Panc1 (cell line): ENCODE data around the gene TPSG1. TPM values are rescaled to one million over a fixed set of nuclear protein-coding genes. Genes with fewer than 3 reads are reported as not detected.

Source experiments
- ATAC-seq: fragments of 200-7000 bp; cut with Tn5 transposase; 2 replicates; pipeline ENCODE4 v1.9.1; 2020; ENCODE audit warnings: mild to moderate bottlenecking, moderate library complexity
- BruUV-seq: library from RNA; stranded (reverse); fragments of 400-500 nt; replicated peaks from 2 replicates; lab custom pipeline; 2021; lab: Mats Ljungman, UMichigan
- CTCF ChIA-PET: fragments of 300-600 bp; sonication (Branson Sonifier 250); formaldehyde crosslinking; loops from one replicate; lab custom pipeline; 2022; ENCODE audit warnings: antibody characterized with exemption; lab: Charles Lee
- POLR2A ChIA-PET: fragments of 300-600 bp; sonication (Branson Sonifier 250); formaldehyde crosslinking; loops from one replicate; lab custom pipeline; 2022; ENCODE audit warnings: antibody characterized with exemption; lab: Charles Lee
- DNase-seq: peaks from one replicate; pipeline ENCODE4 v3.0.0-alpha.2; 2010; ENCODE audit warnings: low read depth, low spot score
- H3K27ac ChIP-seq: 2 replicates; pipeline ENCODE4 v1.5.1; 2011; ENCODE audit warnings: mild to moderate bottlenecking, low read length, inconsistent platforms
- H3K27me3 ChIP-seq: fragments of 200-500 bp; sonication (Bioruptor generic); 2 replicates; pipeline ENCODE4 v1.6.0; 2014; ENCODE audit warnings: low read length, inconsistent platforms; ENCODE audit not compliant: control insufficient read depth, insufficient read depth
- H3K36me3 ChIP-seq: fragments of 200-500 bp; sonication (Bioruptor generic); 2 replicates; pipeline ENCODE4 v1.5.1; 2014; ENCODE audit warnings: inconsistent platforms, mild to moderate bottlenecking, low read length, moderate library complexity; ENCODE audit not compliant: control insufficient read depth, insufficient read depth
- H3K4me1 ChIP-seq: 2 replicates; pipeline ENCODE4 v1.5.1; 2011; ENCODE audit warnings: inconsistent platforms, mild to moderate bottlenecking, low read length, moderate library complexity; ENCODE audit not compliant: control insufficient read depth, insufficient read depth
- H3K4me3 ChIP-seq, 2 experiments: 2 replicates each; pipeline ENCODE4 v1.5.1; 2011 to 2012; ENCODE audit warnings: low read depth in 2 of 2, low read length in 2 of 2, mild to moderate bottlenecking in 2 of 2, inconsistent platforms in 1 of 2, moderate library complexity in 1 of 2
- H3K9me3 ChIP-seq: fragments of 200-500 bp; sonication (Bioruptor generic); 2 replicates; pipeline ENCODE4 v1.5.1; 2014; ENCODE audit warnings: low read depth, mild to moderate bottlenecking, inconsistent platforms, low read length, moderate library complexity; ENCODE audit not compliant: control insufficient read depth, insufficient read depth
- POLR2AphosphoS5 ChIP-seq: IDR thresholded peaks from 2 replicates; pipeline ENCODE4 v1.6.1; 2012; ENCODE audit warnings: mild to moderate bottlenecking, low read depth, low read length, moderate library complexity
- SIN3A ChIP-seq: IDR thresholded peaks from 2 replicates; pipeline ENCODE4 v1.6.1; 2012; ENCODE audit warnings: low read depth, mild to moderate bottlenecking, low read length, moderate library complexity, borderline replicate concordance; ENCODE audit not compliant: insufficient read depth
- TCF7L2 ChIP-seq: IDR thresholded peaks from 2 replicates; pipeline ENCODE4 v1.6.1; 2011; ENCODE audit warnings: mild to moderate bottlenecking, low read depth, low read length, inconsistent platforms
- in situ Hi-C: cut with HindIII; loops from 2 replicates; pipeline ENCODE4 v1.10.0; 2016; ENCODE audit warnings: low sequenced_read_pairs, low pct_unique_long_range_greater_than_20kb
- intact Hi-C: fragments of 100-400 bp; cut with micrococcal nuclease; formaldehyde crosslinking; loops from one replicate; pipeline ENCODE4 v1.10.0; 2022; ENCODE audit not compliant: unreplicated experiment
- total RNA-seq: library from RNA; stranded (reverse); gene quantifications from one replicate; pipeline ENCODE4 v1.2.1, GENCODE V29; 2021; ENCODE audit not compliant: unreplicated experiment
- TF ChIP-seq, protein P1 (sequence below), 2 experiments: IDR thresholded peaks; 2 replicates each; pipeline ENCODE4 v1.6.1; 2011 to 2012; ENCODE audit warnings: low read depth in 2 of 2, control low read depth in 1 of 2, low read length in 1 of 2, mild to moderate bottlenecking in 1 of 2, moderate library complexity in 1 of 2; ENCODE audit not compliant: insufficient read depth in 1 of 2
- TF ChIP-seq, protein P2 (sequence below): fragments of 450-650 bp; IDR thresholded peaks from 2 replicates; pipeline ENCODE4 v1.5.1; 2017; ENCODE audit warnings: mild to moderate bottlenecking

The TPSG1 gene
- total RNA-seq, 1 experiment from 2014 or later, result 4.6 TPM

DNA sequence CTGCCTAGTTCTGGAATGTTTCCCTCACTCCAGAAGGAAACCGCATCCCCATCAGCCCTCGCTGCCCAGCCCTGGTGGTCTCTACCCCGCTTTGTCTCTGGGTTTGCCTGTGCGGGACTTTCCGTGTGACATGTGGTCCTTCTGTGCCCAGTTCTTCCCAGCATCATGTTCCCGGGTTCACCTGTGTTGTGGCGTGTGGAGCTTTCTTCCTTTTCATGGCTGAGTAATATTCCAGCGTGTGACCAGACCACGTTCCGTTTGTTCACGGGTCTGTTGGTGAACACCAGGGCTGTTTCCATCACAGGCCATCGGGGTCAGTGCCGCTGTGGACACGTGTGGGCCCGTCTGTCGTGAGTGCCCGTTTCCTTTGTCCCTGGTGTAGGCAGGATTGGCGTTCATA lies 40.1 kb downstream of the TPSG1 start:
- ChIA-PET POLR2A (no interaction called here), CTCF (no interaction called here)
- TF ChIP-seq POLR2AphosphoS5 (no peak), TCF7L2 (no peak), SIN3A (no peak)
- TF ChIP-seq, protein P1, sequence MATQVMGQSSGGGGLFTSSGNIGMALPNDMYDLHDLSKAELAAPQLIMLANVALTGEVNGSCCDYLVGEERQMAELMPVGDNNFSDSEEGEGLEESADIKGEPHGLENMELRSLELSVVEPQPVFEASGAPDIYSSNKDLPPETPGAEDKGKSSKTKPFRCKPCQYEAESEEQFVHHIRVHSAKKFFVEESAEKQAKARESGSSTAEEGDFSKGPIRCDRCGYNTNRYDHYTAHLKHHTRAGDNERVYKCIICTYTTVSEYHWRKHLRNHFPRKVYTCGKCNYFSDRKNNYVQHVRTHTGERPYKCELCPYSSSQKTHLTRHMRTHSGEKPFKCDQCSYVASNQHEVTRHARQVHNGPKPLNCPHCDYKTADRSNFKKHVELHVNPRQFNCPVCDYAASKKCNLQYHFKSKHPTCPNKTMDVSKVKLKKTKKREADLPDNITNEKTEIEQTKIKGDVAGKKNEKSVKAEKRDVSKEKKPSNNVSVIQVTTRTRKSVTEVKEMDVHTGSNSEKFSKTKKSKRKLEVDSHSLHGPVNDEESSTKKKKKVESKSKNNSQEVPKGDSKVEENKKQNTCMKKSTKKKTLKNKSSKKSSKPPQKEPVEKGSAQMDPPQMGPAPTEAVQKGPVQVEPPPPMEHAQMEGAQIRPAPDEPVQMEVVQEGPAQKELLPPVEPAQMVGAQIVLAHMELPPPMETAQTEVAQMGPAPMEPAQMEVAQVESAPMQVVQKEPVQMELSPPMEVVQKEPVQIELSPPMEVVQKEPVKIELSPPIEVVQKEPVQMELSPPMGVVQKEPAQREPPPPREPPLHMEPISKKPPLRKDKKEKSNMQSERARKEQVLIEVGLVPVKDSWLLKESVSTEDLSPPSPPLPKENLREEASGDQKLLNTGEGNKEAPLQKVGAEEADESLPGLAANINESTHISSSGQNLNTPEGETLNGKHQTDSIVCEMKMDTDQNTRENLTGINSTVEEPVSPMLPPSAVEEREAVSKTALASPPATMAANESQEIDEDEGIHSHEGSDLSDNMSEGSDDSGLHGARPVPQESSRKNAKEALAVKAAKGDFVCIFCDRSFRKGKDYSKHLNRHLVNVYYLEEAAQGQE (IDR thresholded peaks at IDR 0.05; ENCODE audit: insufficient read depth in 1 of 2, low read depth in 2 of 2, low read length in 1 of 2), result no peak
- TF ChIP-seq, protein P2, sequence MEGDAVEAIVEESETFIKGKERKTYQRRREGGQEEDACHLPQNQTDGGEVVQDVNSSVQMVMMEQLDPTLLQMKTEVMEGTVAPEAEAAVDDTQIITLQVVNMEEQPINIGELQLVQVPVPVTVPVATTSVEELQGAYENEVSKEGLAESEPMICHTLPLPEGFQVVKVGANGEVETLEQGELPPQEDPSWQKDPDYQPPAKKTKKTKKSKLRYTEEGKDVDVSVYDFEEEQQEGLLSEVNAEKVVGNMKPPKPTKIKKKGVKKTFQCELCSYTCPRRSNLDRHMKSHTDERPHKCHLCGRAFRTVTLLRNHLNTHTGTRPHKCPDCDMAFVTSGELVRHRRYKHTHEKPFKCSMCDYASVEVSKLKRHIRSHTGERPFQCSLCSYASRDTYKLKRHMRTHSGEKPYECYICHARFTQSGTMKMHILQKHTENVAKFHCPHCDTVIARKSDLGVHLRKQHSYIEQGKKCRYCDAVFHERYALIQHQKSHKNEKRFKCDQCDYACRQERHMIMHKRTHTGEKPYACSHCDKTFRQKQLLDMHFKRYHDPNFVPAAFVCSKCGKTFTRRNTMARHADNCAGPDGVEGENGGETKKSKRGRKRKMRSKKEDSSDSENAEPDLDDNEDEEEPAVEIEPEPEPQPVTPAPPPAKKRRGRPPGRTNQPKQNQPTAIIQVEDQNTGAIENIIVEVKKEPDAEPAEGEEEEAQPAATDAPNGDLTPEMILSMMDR, result no peak
- Histone ChIP-seq H3K27ac (no peak overlapping the region), H3K4me1 (peaks cover 30% of the 10 kb centered on the region), H3K4me3 (no peak overlapping the region), H3K27me3 (no peaks in the 10 kb centered on the region), H3K9me3 (no peaks in the 10 kb centered on the region), H3K36me3 (no peaks in the 10 kb centered on the region)
- BruUV-seq, result no TSS peak
- DNase-seq, result no peak
- in situ Hi-C loops (no loop called here), intact Hi-C loops (no loop called here)
- ATAC-seq, result no peak

DNA sequence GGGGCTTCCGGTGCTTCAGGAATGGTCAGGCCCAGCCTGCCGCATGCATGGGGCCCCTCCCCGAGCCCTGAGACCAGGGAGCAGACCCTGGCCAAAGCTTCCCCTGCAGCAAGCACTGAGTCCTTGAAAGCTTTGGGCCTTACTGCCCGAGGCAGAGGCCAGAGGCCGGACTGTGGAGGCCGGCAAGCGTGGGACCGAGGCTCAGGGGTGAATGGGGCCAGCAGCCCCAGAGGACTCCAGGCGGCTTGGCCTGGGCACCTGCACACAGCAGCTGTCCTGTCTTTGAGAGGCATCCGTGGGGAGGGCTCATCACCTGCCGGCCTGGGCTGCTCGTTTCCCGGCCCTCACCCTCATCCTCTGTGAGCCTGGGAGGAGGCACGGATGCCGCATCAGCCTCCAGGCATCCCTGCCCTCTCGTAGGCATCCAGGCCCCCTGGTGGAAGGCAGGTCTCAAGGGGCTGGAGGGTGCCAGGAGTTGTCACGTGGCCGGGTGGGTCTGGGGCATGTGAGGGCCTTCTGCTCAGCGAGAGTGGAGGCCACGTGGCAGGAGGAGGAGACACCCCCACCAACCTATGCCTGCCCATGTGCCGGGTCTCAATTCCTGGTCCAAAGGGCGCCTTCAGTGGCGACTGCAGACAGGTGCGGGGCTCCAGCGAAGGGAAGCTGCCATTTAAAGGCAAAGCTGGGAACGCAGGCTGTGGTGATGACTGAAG lies 40.8 kb downstream of the TPSG1 start:
- Histone ChIP-seq H3K4me3 (no peak overlapping the region), H3K27ac (no peak overlapping the region), H3K9me3 (no peaks in the 10 kb centered on the region), H3K36me3 (no peaks in the 10 kb centered on the region), H3K4me1 (peaks cover 30% of the 10 kb centered on the region), H3K27me3 (no peaks in the 10 kb centered on the region)
- in situ Hi-C loops (no loop called here), intact Hi-C loops (no loop called here)
- no TSS peak for BruUV-seq
- ChIA-PET CTCF (interaction anchor here (0.7 kb wide), 1 partner anchor 19 kb away, joined by 3 read pairs; no protein-coding TSS in a partner anchor), POLR2A (no interaction called here)
- TF ChIP-seq, protein P1 (IDR thresholded peaks at IDR 0.05; ENCODE audit: insufficient read depth in 1 of 2, low read depth in 2 of 2, low read length in 1 of 2), result no peak
- TF ChIP-seq, protein P2, result no peak; the same call in 1 of the 2 replicates
- no peak for TF ChIP-seq POLR2AphosphoS5
- no peak for TF ChIP-seq SIN3A
- no peak for TF ChIP-seq TCF7L2
- ATAC-seq (no peak), DNase-seq (no peak)
